ENCODE results near the gene TPK1. TPM values are rescaled to one million over a fixed set of nuclear protein-coding genes. Genes with fewer than 3 reads are reported as not detected.

TPK1 gene
- polyA plus RNA-seq, 3 donors, result 1.4 to 10.5 (median 3.0) TPM

DNA sequence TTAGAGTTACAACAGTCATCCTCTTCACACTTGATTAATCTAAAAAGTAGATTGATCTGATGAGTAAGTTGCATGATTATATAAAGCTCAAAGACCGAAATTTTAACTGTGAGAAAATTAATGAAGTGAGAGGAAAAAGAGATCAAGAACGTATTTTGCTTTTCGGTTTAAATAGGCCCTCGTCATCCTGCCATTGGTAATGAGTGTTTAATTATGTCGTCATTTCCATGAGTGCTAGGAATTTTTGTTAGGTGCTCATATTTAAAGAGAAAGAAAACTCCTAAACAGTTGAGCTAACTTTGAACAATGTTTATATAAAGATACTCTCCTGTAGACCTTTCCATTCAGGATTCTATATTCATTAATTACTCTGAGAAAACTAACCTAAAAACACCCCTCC, 159.4 kb downstream of the TPK1 start:
- no peak overlapping the region for H3K27ac ChIP-seq (ENCODE audit: low read depth, low read length)
- 89 to 91% (median 90%) methylated on average over 5 of the region's 5 CpGs for WGBS, 3 donors

DNA sequence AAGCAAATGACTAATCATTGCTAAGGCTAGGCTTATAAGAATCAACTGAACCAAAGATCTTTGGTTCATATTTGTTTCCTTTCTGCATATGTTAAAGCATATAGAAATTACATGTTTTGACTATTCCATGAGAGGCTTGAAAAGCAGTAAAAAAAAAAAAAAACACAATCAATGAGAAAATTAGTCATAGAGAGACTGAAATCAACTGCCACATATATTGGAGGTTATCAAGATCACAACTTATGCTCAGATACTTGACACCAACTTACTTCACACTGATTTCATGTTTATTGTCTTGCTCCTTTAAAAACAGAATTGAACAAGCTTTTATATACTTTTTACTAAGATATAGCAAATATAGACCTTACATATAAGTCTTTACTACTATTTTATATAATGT, 161.3 kb downstream of the TPK1 start:
- H3K27ac ChIP-seq (ENCODE audit: low read depth, low read length), result no peak overlapping the region

DNA sequence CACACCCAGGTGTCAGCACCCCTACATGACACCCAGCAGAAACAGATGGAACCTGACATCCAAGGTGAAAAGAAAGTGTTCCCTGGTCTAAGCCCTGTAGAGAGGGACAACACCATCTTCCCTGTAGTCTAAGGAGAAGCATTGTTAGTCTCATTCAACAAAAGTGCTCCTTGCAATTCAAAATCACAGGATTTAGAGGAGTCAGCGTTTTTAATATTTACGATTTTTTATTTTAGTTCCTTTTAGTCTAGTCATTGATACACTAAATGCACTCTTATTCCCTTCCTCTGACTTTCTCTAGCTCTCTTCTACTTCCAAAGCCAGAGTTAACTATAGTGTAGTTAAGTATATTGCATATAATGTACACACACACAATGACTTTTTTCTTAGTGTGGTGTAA, 163.0 kb downstream of the TPK1 start:
- no peak overlapping the region for H3K27ac ChIP-seq (ENCODE audit: low read depth, low read length)
- WGBS, 3 donors, result 80 to 93% (median 86%) methylated on average over 2 of the region's 2 CpGs

DNA sequence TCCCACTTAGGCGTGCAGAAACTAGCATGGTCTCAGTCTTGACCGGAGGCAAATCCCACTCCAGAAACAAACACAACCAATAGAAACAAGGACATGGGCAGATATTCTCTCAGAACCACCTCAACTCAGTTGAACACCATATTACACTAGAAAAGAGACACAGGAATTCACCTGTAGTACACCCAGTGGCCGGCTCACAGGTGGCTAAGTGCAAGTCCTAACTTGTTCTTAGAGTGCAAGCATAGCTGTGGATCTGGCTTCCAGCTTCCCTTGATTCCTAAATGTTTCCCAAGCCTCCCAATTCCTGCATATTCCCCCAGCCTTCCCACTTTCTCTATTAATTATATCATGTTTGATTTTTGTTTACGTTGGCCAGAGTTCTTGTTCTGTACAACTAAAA, 164.4 kb downstream of the TPK1 start:
- H3K27ac ChIP-seq (ENCODE audit: low read depth, low read length), result no peak overlapping the region
- WGBS, 3 donors, result 89 to 92% (median 89%) methylated on average over 4 of the region's 4 CpGs

DNA sequence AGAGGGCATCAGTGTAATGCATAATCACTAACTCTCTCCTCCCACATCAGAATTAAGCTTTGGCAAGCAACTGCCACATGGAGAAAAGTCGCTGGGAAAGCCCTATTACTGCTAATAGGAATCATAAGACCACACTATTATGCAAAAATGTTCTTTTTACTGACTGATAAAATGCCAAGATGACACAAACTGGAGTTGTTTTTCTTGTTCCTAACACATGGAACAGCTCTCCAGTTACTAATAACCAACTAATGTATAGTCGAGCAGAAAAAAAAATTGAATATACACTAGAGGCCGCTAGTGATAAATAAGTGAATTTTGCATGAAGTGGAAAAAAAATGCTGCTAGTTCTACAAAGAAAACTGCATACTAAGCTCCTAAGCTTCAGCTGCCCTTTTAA, 165.6 kb downstream of the TPK1 start:
- WGBS, 3 donors, result 17 to 30% (median 24%) methylated on average over 3 of the region's 3 CpGs
- H3K27ac ChIP-seq (ENCODE audit: low read depth, low read length), result no peak overlapping the region

DNA sequence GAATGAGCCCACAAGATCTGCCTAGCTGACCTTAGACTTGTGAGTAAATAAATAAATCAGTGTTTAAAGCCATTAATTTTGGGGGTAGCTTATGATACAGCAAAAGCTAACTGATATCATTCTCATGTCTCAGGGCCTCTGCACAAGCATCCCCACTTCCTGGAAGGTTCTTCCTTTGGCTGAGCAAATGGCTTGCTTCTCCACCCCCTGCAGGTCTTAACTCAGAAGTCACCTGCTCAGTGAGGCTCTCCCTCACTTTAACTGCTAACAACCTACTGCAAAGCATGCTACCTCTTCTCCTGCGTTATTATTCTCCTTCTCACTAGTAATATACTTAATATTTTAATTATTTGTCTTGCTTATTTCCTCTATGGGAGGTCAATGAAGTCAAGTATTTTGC, 167.3 kb downstream of the TPK1 start:
- no peak overlapping the region for H3K27ac ChIP-seq (ENCODE audit: low read depth, low read length)
- 77 to 90% (median 82%) methylated on average over 1 of the region's 1 CpG for WGBS, 3 donors

DNA sequence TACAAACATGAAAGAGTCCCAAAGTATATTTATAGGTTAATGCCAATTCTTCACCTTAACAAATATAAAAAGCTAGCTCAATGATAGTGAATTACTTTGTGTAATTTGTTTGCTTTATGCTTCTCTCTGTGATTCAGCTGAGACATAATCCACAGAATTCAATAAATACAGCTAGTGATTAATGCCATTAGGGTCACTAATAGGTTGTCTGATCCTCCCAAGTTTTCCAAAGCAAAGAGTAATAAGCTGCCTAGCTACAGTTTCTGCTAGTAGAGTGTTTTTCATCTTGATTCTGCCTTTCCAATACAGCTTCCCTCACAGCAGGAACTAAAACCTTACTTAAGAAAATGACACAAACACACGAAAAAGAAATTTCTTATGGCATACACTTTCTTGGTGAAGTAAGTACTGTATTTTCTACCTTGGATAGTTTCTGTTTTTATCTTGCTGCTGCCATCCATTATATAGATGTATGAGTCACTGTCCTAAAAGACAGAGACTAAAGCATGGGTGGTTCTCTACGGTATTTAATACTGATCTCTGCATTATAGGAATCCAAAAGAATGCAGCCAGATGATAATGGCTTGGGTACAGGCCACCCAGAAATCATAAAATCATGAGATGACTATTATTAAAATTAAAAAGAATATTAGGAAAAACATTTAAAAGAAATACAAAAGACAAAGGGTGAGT, 170.0 kb downstream of the TPK1 start:
- WGBS, 3 donors, result 63 to 66% (median 66%) methylated on average over 2 of the region's 2 CpGs
- no peak overlapping the region for H3K27ac ChIP-seq (ENCODE audit: low read depth, low read length)

DNA sequence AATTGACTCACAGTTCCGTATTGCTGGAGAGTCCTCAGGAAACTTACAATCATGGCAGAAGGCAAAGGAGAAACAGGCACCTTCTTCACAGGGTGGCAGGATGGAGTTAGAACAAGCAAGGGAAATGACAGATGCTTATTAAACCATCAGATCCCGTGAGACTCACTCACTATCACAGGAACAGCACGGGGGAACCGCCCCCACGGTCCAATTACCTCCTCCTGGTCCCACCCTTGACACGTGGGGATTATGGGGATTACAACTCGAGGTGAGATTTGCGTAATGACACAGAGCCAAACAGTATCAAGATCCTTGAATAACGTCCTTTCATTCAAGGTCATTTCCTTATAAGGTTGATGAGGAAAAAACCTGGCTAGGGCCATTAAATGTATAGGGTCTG, 176.6 kb downstream of the TPK1 start:
- H3K27ac ChIP-seq (ENCODE audit: low read depth, low read length), result no peak overlapping the region
- 70 to 84% (median 82%) methylated on average over 9 of the region's 9 CpGs for WGBS, 3 donors

DNA sequence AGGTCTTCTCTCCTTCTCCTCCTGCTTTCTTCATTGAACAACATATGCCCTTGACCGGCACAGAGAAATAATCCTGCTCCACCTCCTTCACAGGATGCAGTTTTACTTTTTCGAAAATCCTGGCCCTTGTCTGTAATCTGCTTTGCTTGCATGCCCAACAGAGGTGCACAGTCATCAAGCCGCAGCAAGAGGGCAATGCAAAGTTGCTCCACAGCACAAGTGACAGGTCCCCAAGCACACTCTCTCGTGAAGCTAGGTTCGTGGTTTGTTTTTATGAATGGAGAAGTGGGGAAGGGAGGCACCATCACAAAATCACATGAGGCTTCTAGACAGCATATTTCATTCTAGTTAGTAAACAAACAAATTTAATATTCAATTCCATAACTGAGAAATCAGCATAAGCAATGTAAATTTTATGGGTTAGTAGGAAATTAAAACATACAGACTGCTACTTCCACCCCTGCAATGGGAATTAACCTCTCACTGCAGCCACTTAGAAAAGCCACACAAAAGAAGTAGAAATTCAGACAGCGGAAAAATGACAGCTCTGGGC, 178.8 kb downstream of the TPK1 start:
- H3K27ac ChIP-seq (ENCODE audit: low read depth, low read length), result no peak overlapping the region
- 53 to 59% (median 56%) methylated on average over 6 of the region's 6 CpGs for WGBS, 3 donors

DNA sequence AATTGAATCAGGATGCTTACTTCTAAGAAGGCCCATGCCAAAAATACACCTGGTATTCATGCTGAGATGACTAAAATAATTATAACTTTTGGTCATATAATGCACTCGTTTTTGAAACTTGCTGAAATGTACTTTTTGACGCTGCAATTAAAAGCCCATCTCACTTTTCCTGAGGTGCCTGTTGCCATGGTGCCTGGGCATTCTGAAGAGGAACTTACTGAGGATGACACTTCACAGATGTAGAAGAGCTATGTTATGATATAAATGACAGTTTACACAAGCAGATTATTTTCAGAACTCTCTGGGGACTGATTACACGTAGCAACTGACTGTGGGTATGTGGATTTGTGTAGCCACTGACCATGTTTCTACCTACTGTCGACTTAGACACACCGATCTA, 182.4 kb downstream of the TPK1 start:
- WGBS, 3 donors, result 50 to 69% (median 62%) methylated on average over 5 of the region's 5 CpGs
- H3K27ac ChIP-seq (ENCODE audit: low read depth, low read length), result no peak overlapping the region

DNA sequence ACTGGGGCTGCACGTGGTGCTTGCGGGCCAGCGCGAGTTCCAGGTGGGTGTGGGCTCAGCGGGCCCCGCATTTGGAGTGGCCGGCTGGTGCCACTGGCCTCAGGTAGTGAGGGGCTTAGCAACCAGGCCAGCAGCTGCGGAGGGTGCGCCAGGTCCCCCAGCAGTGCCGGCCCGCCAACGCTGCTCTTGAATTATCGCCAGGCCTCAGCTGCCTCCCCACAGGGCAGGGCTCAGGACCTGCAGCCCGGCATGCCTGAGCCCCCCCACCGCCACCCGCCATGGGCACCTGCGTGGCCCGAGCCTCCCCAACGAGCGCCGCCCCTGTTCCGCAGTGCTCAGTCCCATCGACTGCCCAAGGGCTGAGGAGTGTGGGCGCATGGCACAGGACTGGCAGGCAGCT, 185.4 kb downstream of the TPK1 start:
- 97 to 99% (median 98%) methylated on average over 22 to 24 of the region's 24 CpGs for WGBS, 3 donors

DNA sequence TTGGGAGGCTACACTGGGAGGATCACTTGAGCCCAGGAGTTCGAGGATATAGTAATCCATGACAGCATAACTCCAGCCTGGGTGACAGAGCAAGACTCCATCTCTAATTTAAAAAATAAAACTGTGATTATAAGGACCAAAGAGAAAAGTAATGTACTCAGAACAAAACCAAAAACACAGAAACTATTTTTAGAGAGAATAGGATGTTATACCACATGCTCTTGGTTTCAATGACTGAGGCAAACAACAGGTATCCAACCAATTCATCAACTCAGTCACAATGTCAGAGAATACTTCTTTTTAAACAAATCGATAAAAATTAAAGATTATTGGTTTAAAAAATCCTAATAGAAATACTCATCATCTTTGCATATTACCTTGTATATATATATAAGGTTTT, 186.7 kb downstream of the TPK1 start:
- no peak overlapping the region for H3K27ac ChIP-seq (ENCODE audit: low read depth, low read length)
- WGBS, 3 donors, result 84 to 90% (median 88%) methylated on average over 2 of the region's 2 CpGs

More for the DNA sequence above, 185.4 kb downstream of the TPK1 start:
- no peak overlapping the region for H3K27ac ChIP-seq (ENCODE audit: low read depth, low read length)

DNA sequence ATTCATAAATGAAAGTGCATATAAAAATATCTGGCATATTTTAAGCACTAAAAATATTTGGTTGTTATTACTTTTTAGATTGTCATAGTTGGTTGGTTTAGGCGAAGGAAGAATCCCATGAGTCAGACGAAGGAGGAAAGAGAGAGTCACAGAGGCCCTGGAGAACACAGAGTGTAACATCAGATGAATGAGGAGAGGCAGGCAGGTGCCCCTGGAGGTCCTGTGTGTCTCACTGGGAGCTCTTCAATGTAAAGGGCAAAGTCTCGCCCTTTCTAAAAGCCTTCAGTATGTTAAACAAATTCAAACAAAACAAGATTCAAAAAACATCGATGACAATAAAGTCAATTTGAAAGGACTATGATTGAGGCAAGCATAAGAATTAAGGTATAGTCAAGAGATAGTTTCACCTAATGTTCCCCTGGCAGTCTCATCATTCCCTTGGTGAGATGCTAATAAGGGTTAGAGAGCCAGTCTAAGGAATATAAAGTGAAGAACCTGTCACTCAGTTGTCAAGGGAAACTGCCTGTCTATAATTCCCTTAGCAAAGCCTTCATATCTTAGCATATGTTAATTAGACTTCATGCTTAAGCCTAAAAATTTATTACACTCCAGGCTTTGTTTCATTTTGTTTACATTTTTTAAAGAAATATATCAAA, 194.3 kb downstream of the TPK1 start:
- H3K27ac ChIP-seq (ENCODE audit: low read depth, low read length), result no peak overlapping the region
- WGBS, 3 donors, result 75 to 83% (median 81%) methylated on average over 4 of the region's 4 CpGs

DNA sequence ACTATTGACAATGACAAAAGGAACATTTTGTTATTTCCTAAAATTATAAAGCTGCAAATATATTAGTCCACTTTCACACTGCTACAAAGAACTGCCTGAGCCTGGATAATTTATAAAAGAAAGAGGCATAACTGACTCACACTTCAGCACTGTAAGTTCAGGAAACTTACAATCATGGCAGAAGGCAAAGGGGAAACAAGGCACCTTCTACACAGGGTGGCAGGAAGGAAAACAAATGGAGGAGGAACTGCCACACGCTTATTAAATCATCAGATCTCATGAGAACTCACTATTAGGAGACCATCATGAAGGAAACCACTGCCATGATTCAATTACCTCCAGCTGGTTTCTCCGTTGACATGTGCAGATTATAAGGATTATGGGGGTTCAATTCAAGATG, 203.1 kb downstream of the TPK1 start:
- 73 to 79% (median 76%) methylated on average over 2 of the region's 2 CpGs for WGBS, 3 donors

DNA sequence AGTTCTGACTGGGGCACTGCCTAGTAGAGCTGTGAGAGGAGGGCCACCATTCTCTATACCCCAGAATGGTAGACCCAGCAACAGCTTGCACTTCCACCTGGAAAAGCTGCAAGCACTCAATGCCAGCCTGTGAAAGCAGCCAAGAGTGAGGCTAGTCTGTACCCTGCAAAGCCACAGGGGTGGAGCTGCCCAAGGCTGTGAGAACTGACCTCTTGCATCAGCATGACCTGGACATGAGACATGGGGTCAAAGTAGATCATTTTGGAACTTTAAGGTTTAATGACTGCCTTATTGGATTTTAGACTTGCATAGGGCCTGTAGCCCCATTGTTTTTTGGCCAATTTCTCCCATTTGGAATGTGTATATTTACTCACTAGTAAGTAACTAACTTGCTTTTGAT, 206.3 kb downstream of the TPK1 start:
- H3K27ac ChIP-seq (ENCODE audit: low read depth, low read length), result no peak overlapping the region

More for the DNA sequence above, 203.1 kb downstream of the TPK1 start:
- no peak overlapping the region for H3K27ac ChIP-seq (ENCODE audit: low read depth, low read length)

DNA sequence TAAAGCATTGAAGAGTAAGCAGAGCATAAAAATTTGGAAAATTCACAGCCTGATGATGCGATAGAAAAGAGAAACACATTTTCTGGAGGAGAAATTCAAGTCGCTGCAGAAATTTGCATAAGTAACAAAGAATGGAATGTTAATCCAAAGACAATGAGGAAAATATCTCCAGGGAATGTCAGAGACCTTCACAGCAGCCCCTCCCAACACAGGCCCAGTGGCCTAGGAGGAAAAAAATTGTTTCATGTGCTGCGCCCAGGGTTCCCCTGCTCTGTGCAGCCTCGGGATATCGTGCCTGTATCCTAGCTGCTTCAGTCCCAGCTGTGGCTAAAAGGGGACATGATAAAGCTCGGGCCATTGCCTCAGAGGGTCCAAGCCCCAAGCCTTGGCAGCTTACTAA, 206.8 kb downstream of the TPK1 start:
- 80 to 92% (median 91%) methylated on average over 6 of the region's 6 CpGs for WGBS, 3 donors
- H3K27ac ChIP-seq (ENCODE audit: low read depth, low read length), result no peak overlapping the region

DNA sequence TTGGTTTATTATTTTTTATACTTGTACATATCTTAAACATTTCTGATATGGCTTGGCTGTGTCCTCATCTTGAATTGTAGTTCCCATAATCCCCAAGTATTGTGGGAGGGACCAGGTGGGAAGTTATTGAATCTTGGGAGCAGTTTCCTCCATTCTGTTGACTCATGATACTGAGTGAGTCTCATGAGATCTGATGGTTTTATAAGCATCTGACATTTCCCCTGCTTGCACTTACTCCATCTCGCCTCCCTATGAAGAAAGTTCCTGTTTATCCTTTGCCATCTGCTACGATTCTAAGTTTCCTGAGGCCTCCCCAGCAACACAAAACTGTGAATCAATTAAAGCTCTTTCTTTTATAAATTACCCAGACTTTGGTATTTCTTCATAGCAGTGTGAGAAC, 207.7 kb downstream of the TPK1 start:
- WGBS, 3 donors, result 19 to 61% (median 43%) methylated on average over 2 of the region's 2 CpGs
- no peak overlapping the region for H3K27ac ChIP-seq (ENCODE audit: low read depth, low read length)

DNA sequence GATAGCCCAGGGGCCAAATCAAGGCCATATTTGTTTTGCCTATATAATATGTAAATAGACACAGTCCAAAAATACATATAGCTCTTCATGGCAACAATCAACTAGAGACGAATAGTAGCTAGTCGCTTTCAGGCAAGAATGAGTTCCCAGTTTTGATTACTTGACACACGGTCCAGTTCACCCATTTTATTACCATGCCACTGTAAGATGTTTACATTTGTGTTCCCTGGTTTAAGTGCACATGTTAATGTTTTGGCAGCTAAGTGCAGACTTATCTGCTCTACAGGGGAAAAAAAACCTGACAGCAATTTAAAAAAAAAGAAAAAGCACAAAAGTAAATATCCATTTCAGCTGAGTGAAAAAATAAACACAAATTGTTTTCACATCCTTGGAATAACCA, 213.1 kb downstream of the TPK1 start:
- 37 to 77% (median 67%) methylated on average over 3 of the region's 3 CpGs for WGBS, 3 donors
- H3K27ac ChIP-seq (ENCODE audit: low read depth, low read length), result no peak overlapping the region

DNA sequence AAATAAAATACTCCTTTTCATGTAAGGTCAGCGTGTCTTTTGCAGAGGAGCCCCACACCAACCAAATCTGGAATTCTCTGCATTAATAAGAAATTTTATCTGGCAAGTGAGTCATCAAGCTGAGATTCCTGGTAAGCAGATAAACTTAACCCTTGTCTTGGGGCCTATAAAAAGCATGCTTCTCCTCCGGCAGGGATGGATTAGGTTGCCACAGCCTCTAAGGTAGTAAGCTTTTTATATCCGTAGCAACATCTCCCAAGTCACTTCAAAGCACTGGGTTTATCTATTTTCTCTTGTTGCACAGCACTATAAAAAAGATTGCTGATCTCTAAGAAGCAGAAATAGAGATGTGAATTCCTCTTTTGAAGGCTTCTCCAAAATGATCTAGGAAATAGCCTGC, 229.6 kb downstream of the TPK1 start:
- WGBS, 3 donors, result 62 to 89% (median 88%) methylated on average over 3 of the region's 3 CpGs
- H3K27ac ChIP-seq (ENCODE audit: low read depth, low read length), result no peak overlapping the region

DNA sequence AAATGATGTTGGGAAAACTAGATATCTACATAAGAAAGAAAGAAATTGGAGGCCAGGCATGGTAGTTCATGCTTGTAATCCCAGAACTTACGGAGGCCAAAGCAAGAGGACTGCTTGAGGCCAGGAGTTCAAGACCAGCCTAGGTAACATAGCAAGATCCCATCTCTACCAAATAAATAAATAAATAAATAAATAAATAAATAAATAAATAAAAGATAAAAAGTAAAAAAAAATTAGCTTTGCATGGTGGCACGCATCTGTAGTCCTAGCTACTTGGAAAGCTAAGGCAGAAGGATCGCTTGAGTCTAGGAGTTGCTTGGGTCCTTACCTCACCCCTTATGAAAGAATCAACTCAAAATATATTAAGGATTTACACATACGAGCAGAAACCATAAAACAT, 238.9 kb downstream of the TPK1 start:
- 88 to 96% (median 95%) methylated on average over 4 of the region's 4 CpGs for WGBS, 3 donors
- H3K27ac ChIP-seq (ENCODE audit: low read depth, low read length), result no peak overlapping the region

Data from adipose tissue (tissue), 3 donors.